Stimulated activated CD8-positive, alpha-beta memory T cell treated with anti-CD3 and anti-CD28 coated beads, Interleukin-7, amount 100 ng/mL, for 24 hours (primary cell): ENCODE measurements around the gene CCDC78.

Source experiments
- DNase-seq: peaks from one replicate; pipeline ENCODE4 v3.0.0-alpha.2; 2020; ENCODE audit warnings: low read depth

Gene CCDC78

DNA sequence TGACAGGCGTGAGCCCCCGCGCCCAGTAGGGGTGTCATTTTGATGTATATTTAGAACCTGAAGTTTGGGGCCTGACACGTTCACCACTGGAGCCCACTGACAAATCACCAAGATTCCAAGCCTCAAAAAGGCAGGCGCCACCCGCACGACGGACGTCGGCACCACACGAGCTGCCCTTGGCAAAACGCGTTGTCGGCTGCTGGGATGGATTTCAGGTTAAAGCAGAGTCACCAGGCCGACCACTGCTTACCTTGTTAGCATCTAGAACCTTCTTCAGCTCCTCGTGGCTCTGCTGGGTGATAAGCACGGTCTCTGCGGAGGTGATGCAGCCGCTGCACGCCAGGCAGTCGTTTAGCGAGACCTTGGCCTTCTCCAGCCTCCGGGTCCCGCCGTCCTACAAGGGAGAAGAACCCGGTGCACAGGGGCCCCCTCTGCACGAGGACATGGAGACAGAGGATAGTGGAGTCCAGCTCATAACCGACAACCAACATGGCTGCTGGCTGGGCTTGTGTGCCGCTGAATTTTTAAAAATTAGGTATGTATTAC is 10.8 kb upstream of the CCDC78 start:
- DNase-seq: no peak

DNA sequence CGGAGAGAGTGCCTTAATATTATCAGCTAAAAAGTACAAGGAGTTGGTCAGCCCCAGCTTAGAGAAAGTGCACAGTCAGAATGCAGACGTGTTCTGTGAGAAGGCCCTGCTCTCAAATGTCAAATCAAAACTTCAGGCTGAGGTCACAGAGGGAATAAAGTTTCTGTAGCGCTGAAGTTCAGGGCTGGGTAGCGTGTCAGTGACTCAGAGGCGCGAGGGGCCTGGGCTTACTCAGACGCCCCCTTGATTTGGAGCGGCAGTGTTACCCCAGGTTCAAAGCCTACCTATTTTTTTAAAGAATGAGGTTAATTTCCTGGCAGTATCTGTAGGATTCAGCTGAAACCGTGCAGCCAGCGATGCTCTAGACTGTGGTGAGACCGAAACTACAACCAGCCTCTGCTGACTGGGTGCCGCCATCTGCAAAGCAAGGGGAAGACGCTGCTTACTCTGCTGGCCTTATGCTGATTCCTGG is 9.8 kb upstream of the CCDC78 start:
- DNase-seq: no peak

DNA sequence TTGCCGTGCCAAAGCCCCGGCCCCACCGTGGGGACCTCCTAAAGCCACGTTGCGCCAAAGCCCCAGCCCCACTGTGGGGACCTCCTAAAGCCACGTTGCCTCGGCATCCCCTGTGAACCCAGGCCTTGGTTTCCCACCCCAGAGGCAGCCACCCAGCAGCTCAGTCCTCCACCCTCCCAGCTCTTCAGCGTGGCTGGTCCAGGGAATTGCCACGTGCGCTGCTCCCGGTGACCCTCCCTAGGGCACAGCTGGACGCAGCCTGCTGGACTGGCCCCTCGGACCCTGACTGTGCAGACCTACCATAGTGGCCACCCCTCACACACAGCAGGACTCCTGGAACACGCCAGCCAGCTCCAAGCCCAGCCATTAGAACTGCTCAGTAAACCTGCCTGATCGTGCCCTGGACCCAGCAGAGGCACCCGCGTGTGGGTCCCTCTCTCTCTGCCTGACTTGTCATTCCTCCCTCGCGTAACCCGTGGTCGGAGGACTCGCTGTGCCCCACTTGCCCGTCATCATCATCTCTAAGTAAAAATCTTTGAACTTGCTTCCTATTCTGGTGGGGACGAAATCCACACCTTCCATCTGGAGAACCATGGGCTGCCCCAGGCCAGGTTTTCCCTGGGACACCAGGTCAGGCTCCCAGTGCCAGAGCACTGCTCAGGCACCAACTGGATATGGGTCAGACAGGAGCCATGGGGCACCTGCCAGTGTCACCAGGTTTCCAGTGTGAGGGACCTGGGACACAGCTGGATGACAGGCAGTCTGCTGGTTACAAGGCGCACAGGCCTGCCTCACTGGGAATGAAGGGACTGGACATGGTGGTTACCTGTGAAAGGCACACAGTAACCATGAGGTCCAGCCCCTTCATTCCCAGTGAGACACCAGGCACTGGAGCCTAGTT is 9.0 kb upstream of the CCDC78 start:
- DNase-seq: no peak

DNA sequence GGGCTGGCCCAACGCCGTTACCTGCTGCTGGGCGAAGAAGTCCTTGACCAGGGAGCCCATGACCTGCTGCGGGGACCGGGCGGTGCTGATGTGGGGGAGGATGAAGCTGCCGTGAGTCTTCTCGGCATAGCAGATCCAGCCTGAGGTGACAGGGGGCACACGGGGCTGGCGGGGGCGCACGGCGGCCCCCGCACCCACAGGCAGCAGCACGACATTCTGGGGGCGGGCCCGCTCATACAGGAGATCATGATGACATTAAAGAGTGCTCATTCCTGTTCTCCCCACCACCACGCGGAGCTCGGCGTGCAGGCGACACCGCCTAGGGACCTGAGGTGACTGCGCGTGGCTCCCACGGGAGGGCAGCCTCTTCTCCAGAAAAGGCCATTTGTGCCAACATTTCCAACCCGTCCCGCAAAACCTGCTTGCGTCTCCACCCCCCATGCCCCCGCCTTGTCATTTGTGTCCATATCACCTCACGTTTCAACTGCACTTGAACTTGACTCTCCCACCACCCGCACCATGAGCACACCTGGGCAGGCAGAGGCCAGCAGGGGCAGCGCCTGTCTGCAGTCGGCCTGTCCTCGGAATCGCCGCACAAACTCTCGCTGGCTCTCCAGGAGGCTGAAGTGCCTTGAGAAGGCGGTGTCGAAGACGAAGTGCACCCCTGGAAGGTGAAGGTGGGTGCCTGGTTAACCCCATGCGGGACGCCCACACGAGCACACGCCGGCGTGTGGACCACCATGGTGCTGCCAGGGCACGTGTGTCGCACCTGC is 8.2 kb upstream of the CCDC78 start:
- no peak for DNase-seq

DNA sequence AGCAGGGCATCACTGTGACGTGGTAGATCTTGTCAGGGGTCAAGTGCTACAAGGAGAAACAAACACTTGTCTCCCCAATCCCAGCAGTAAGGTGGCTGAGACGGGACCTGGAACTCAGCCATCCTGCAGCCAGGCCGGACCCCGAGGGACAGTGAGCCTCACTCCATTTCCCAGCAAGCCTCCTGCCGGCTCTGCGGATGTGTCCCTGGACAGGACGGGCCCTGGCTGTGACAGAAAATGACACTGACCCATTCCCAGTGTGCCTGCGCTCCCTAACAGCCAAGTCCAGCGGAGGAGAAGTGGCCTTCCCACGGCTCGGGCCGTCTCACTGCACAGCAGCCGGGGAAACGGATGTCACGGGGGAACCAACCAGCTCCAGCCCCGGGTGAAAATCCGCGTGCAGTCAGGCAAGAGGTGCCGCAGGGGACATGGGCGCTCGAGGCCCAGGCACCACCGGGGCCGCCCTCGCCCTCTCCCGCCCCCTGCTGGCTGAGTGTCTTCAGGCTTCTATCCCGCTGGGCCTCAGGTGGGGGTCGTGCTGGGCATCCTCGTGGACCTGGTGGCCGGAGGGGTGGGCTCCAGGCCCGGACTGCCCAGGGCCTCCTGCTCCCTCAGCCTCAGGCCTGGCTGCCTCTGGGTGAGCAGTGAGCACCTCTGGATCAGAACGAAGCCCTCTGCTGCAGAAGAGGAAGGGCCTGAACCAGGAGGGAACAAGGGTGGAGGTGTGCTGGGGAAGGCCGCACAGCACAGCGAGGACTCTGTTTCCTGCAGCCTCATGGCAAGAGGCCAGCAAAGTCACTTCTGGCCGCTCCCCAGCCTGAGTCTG is 7.4 kb upstream of the CCDC78 start:
- no peak for DNase-seq

DNA sequence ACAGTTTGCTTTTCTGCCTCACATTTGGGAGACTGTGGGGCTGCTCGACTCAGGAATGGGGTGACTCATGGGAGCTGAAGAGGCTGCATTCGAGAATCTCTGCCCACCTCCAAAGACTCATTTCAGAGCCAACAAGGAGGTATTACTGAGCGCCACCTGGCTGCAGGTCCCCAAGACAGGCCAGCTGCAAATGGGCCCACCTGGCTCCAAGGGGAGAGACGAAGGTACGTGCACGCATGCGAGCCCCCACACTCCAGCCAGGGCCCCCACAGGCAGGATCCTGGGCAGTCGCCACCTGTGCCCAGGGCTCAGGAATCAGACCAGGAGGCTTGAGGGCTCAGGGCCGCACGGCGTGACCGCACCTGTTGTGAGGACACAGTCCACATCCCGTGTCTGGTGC is 6.7 kb upstream of the CCDC78 start:
- no peak for DNase-seq

DNA sequence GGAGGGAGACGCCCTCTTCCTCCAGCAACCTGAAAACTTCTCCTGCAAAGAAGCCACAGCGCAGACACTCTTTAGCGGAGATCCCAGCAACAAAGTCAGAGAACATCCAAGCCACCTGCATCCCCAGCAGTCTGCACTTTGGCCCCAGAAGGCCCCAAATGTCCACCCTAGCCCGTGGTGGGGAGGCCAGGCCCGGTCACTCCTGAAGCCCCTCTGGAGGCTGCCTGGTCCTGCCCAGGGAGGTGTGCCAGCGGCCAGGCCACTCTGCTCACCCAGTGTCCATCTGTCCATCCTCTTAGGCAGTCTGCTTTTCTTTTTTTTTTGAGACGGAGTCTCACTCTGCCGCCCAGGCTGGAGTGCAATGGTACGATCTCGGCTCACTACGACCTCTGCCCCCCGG is 6.1 kb upstream of the CCDC78 start:
- no peak for DNase-seq

DNA sequence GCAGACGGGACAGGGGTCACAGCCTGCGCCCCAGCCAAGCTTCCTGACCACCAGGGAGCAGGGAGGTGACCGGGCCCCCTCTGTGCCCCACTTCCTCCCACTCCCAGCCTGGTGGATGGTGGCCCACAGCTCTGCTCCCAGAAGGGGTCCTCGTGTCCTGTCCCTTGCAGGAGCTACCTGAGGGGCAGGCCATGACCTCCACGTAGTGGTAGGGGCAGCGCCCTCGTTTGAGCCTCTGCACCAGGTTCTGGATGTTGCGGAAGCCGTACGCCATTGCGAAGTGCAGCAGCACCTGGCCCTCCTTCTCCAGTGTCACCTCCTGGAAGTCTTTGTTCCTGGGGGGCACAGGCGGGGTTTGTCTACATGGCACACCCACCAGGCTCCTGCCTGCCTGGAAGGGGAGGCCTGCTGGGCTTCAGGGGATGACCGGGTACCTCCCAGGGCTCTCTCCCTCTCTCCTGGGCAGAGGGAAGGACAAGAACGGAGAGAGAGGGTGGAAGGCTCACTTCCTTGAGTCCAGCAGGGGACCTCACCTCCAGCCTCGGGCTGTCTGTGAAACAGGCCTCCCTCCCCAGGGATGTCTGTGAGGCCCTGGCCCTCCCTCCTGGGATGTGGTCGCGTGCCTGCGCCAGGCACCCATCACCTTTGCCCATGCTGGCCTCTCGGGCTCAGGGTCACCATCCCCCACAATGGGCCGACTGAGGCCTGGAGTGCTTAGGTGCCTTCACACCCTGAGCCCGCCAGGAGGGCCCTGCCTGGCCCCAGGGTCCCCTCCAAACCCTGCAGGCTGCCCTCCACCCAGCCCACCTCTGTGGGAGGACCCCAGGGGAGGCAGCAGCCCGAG is 4.6 kb upstream of the CCDC78 start:
- DNase-seq: no peak

DNA sequence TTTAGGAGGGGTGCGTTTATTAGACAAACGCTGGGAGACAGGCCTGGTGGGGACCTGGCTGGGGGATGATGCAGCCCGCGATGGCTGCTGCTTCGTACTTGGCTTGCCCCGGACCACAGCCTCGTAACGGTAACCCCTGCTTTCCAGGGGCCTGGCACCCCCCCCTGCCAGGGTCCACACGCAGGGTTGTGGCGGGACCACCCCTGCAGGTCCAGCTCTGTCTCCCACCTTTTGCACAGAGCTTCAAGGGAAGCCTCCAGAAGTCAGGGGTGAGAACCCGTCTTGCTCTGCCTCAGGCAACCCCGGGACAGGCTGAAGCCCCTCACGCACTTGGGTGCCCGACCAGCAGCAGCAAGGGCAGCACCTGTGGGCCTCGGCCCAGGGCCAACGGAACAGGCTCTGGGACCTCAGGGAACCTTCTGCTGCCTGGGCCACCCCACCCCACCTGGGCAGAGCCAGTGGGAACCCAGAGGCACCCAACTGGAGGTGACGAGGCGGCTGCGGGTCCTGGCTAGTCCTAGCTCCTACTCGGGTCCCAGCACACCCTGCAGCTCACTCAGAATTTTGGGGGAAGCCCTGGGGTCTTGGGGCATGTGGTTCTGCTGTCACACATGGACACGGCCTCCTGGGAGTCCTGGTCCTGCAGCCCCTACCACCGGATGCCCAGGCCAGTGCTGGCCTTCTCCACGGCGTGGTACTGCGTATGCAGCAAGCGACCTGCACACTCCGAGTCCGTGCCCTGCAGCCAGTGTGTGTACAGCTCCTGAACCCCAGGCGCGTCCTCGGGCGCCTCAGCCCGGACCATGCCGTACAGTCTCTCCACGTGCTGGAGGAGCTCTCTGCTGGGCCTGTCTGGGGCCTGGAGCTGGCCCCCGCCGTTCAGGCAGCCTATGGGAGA is 3.8 kb upstream of the CCDC78 start:
- no peak for DNase-seq

DNA sequence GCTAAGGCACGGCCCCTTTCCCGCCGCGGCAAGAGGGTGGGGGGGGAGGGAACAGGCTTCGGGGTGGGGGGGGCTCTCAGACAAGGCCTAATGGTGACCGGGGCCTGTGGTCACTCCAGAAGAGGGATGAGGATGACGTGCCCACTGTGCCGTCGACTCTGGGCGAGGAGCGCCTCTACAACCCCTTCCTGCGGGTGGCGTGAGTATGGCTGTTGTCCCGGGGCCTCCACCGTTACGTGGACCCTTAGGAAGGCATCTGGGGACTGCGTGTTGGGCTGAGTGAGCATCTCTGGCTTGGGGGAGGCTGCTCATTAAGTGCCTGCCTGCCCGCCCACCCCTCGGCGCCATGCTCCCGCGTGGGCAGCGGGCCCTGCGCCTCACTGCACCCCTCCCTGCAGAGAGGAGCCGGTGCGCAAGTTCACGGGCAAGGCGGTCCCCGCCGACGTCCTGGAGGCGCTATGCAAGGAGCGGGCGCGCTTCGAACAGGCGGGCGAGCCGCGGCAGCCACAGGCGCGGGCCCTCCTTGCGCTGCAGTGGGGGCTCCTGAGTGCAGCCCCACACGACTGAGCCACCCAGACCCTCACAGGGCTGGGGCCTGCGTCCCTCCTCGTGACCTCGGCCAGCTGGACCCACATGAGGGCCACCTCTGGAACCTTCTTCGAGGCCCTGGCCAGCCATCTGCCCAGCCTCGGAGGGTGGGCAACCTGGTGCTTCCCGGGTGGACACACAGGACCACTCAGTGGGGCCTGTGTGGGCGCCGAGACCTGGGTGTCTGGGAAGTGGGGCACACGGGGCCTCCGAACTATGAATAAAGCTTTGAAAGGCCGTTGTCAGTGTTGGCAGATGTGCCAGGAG is 2.9 kb upstream of the CCDC78 start:
- no peak for DNase-seq

DNA sequence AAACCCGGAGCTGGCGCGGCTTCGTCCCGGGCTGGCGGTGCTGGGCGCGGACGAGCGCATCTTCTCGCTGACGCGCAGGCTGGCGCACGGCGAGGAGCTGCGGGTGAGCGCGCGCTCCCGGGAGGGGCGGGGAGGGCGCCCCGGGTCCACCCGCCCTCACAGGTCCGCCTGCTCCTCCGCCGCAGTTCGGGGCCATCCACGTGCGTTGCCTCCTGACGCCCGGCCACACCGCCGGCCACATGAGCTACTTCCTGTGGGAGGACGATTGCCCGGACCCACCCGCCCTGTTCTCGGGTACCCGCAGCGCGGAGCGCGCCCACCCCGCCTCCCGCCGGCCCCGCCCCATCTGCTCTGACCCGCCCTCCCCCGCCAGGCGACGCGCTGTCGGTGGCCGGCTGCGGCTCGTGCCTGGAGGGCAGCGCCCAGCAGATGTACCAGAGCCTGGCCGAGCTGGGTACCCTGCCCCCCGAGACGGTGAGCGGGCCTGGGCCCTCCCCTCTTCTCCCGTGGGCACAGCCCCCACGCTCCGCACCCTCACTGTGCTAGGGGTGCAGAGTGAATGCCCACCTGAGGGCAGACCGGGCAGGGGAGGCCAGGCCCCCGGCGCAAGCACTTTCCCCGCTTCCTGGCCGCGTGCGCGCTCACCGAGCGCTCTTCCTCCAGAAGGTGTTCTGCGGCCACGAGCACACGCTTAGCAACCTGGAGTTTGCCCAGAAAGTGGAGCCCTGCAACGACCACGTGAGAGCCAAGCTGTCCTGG is 2.1 kb upstream of the CCDC78 start:
- no peak for DNase-seq

DNA sequence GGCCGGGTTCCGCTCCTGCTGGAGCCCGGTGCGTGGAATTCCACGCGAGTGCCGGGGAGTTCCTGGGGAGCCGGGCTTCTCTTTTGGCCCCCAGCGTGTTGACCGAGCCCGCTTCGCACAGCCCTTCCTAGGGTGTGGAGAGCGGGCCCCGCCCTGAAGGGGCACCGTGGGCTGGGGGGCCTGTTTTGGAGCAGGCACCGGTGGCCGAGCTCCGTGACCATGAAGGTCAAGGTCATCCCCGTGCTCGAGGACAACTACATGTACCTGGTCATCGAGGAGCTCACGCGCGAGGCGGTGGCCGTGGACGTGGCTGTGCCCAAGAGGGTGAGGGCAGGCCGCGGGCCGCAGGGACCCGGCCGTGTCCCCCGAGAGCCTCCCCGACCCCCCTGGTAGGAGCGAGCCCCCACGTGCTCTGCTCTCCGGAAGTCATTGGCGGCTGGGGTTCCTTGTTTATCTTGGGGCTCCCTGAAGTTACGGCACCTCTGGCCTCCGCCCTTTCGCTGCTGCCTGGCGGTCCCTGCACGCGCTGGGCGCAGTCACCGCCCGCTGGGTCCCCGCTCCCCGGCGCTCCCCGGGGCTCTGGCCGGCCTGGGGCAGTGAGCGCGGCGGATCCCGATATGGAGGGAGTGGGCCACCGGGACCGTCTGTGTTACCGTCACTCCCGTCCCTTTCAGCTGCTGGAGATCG is 1.2 kb upstream of the CCDC78 start:
- DNase-seq: no peak

DNA sequence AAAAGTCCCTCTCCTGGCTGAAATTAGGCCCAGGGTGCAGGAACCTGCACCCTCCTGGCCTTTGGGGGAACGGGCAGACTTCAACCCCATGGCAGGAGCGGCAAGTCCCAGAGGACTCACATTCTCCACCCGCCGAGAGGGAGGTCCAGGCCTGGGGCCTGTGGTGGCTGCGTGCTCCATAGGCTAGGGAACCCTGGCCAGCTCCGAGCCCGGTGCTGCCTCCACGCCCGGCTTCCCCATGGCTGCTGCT is 130 bp downstream of the CCDC78 start:
- DNase-seq: no peak

DNA sequence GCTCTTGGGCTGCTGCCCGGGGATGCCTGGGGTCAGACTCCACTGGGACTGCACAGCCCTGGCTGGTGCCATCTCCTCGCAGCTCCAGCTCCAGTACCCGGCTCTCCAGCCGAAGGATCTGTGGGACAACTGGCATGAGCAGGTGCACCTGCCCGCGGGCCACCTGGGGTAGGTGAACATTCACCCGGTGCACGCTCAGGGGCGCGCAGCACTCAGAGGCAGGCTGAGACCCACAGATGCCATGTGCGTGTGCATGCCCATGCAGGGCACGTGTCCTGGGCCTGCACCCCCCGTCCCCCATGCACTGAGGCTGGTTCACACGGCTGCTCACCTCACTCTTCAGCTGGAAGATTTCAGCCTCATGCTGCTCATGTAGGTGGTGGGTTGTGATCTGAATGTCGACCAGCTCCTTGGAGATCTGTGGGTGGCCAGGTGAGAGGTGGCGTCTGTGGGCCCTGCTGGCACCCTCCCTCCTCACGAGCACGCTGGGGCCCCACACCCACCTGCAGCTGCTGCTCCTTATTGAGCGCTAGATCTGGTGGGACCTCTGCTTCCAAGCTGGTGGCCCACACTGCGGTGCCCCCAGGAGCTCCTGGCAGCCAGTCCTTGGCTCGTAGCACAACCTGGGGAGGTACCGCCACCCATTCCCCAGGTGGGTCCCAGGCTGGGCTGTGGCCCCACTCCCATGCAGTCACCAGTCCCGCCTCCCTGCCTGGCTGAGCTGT is 618 bp downstream of the CCDC78 start:
- no peak for DNase-seq

DNA sequence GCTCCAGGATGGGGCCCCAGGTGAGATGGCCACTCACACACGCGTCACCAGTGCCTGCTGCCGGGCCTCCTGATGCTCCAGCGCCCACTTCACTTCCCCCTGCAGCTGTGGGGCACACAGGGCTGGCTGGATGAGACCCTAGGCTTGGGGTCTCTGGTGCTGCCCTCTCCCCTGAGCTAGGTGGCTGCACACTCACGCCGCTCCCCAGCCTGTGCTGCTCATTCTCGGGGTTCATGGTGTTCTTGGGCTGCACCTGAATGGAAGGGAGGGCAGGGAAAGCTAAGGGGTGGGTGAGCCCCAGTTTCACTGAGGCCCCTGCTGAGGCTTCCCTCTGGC is 1.2 kb downstream of the CCDC78 start:
- DNase-seq: no peak

DNA sequence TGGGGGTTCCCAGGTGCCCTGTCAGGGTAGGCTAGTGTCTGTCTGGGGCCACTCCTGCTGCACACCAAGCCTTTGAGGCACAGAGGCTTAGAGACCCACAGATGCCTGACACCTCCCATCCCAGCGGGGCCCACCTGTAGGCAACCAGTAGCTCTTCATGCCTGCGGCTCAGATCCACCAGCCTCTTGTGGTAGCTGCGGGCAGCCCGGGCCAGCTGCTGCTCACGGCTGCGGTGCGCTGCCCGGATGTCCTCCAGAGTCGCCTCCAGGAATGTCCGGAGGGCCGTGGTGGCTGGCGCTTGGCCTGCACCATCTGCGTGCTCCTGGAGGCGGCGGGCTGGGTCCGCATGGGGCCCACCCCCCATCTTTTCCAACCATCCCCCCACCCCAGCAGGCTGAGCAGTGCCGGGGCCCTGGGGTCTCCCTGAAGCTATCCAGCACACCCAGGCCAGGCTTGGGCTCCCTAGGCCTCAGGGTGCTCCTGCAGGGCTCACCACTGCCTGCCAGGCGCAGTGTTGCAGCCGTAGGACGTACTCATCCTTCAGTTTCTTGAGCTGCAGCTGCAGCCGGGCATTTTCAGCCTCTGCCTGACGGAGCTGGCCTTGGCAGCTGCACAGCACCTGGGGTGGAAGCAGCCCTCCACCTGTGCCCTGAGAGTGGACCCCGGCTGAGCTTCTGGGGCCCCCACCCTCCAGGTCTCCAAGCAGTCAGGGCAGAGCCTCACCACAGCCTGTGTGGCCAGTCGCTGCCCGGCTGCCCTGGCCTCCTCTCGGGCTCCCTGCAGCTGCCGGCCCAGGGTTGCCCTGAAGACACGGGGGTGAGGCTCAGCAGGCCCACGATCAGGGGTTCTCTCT is 1.8 kb downstream of the CCDC78 start:
- no peak for DNase-seq

DNA sequence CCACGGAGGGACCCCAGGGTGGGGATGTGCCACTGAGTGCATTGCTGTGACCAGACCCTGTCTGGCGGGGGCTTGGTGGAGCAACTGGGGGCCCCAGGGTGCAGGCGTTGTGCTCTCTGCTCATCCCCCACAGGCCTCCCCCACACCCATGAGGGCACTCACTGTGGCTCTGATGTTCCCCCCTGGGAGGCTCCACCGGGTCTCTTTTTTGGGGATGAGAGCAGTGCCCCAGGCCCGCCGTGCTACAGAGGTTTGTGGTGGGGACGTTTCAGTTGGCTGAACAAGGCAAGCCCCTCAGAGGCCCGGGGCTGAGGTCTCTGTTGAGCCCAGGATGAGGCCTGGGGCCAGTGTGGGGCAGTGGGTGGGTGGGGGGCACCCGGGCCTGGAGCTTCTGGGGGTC is 2.5 kb downstream of the CCDC78 start:
- DNase-seq: no peak
